HG02678 (cell line): ENCODE measurements around the gene MYMK.

Source experiments
- ATAC-seq: cut with Tn5 transposase; IDR thresholded peaks from one replicate; pipeline ENCODE4 v1.9.1; 2021; ENCODE audit warnings: mild to moderate bottlenecking, moderate library complexity; ENCODE audit not compliant: unreplicated experiment

MYMK gene

GRCh38 chr9:133488686-133489252 is 36.0 kb downstream of the MYMK start:
- ATAC-seq, result no peak

- ATAC-seq, result no peak
Measured at GRCh38 chr9:133487331-133487725, 37.4 kb downstream of the MYMK start.

DNA sequence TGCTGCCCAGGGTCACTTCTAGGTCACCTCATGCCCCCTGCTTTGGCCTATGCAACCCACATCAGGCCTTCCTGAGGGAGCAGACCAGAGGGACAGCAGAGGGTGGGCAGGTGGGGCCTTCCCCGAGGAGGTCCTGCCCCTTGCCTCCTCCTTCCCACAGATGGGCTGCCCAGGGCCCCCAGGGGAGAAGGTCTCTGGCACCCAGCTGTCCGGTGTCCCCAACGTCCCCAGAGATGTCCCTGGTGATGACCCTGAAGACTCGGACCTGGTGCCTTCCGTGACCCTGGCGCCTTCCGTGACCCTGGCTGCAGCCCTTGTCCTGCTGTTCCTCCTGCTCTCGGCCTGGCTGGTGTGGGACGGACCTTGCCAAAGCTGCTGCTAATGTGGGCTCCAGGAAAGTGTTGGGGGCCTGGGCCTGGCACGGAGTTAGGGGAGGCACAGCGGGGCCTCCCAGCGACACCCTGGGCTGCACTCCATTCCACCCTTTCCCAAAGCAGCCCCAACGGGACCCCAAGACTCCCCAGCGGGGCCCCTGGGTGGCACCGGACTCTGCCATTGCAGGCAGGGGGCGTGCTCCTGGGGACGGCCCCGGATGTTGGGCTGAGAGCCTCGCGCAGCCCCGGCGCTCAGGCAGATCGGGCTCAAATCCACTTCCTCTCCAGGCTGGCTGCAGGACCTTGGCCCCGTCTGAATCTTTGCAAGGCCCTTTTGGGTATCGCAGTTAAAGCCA is 39.1 kb downstream of the MYMK start:
- ATAC-seq, result peak; percentile 12

- ATAC-seq, result no peak
Measured at GRCh38 chr9:133484671-133485437, 39.9 kb downstream of the MYMK start.

DNA sequence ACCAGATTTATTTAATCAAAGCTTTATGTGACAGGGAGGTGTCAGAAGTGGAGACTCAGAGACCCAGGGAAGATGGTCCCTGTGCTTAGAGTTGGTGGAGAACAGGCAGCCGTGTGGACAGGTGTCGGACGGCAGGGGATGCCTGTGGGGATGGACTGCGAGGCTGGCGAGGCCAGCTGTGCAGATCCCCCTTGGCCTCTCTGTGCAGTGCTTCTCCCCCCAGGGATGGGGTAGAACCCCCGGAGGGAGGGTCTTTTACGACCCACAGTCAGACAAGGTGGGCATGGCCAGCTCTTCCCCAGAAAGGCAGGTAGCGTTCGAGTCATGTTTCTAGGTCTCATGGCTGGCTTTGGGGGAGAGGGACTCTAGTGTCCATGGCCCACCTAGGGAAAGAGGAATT is 41.1 kb downstream of the MYMK start:
- ATAC-seq, result no peak

- peak; percentile 90 for ATAC-seq
Measured at GRCh38 chr9:133478851-133479711, 45.7 kb downstream of the MYMK start, which contains the start of gene SLC2A6. Gene SLC2A6 (minus strand): TSS chr9:133479099. CDS start chr9:133479059, 40 bp downstream.

DNA sequence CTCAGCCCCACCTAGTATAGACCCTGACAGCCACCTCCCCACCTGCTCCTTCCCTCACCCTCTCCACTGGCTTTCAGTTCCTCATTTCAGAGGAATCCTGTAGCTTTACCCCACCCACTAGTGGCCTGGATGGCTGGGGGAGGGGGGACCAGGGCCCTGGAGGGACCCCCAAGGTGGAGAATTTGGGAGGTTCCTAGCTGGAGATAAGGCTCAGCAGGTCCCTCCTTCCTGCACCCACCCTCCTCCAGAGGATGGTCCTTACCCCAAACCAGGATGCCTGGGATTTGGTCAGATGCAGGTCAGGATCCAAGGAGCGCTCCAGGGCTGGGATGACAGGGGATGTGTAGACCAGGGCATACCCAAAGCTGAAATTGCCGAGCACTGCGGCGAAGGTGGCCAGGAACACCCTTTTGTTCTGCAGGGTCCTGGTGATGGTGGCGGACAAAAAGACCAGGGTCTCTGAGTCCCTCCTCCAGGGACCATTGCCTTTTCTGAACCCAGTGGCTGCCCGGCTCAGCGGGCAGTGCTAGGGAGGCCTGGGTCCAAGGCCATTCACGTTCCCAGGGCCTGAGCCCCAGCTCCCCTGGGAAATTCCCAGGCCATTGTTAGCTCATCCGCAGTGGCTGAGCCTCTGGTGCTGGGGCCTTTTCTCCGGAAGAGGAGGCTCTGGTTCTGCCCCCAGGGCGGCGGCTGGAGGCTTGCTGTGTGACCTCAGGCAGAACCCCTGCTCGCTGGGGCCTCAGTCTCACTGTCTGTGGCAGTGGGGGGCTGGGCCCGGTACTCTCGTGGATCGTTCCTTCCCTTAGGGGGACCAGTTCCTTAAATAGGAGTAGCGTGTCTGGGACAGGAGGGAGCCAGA is 46.5 kb downstream of the MYMK start:
- ATAC-seq, result peak; percentile 35

- no peak for ATAC-seq
Measured at GRCh38 chr9:133477461-133477860, 47.3 kb downstream of the MYMK start.

GRCh38 chr9:133476941-133477340 is 47.8 kb downstream of the MYMK start:
- no peak for ATAC-seq

- no peak for ATAC-seq
Measured at GRCh38 chr9:133476036-133476931, 48.5 kb downstream of the MYMK start.

GRCh38 chr9:133475292-133476012 is 49.3 kb downstream of the MYMK start:
- no peak for ATAC-seq

DNA sequence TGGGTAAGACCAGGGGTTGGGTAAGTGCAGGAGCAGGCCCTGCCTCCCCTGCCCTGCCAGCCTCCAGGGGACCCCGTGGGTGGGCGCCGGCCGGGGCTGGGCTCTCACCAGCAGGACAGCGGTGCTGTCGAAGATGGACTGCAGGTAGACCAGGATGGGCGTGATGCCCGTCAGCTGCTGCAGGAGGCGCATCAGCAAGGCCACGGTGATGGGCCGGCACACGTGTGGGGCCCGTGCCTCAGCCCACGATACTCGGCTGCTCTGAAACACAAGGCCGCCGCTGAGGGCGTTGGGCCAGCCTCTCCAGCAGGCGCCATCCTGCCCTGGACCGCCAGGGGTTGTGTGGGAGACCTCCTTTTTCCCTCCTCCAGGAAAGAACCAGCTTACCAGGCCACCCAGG is 49.9 kb downstream of the MYMK start:
- no peak for ATAC-seq

- ATAC-seq, result no peak
Measured at GRCh38 chr9:133474215-133474614, 50.5 kb downstream of the MYMK start.

DNA sequence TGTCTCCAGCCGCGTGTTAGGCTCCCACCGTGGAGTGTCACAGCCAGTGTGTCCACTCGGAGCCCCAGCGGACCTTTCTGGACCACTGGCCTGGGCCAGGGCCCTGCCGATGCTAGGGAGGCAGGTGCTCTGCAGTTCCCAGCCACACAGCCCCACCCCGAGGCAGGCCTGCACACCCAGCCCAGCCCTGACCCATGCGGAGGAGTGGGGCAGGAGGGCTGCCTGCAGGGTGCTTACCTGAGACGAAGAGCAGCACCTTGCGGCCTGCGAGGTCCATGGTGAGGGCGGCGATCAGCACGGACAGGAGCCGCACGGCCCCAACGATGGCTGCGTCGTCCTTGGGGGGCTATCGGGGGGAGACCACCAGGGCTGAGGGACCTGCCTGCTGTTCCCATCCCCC is 51.0 kb downstream of the MYMK start:
- ATAC-seq, result no peak

- ATAC-seq, result no peak
Measured at GRCh38 chr9:133472753-133473378, 51.9 kb downstream of the MYMK start.

- no peak for ATAC-seq
Measured at GRCh38 chr9:133472277-133472645, 52.5 kb downstream of the MYMK start.

DNA sequence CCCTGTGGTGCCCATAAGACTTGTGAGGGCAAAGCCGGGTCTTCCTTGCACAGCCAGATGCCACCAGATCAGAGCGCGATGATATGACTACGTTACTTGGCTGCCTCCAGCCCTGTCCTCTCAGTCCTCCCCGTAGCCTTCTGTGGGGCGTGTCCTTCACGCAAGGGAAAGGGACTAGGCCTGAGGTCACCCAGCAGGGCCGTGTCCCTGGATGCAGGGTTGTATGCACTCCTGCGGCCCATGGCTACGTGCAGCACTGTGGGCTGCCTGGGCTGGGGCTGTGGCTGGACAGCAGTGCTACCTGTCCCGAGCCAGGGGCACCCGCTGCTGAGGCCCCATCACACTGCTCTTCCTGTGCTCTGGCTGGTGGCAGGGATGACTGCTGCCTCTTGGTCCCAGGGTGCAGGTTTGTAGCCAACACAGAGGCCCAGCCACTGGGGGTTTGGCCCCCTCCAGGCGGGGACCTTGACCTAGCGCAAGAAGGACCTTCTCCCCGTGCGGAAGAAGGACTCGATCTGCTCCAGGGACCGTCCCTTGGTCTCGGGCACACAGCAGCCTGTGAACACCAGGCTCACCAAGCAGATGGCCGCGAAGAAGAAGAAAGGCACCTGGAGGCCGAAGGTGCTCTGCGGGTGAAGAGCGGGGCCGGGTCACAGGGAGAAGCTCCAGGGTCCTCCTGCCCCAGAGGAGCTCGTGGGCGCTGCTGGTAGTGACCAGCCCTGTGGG is 53.0 kb downstream of the MYMK start:
- no peak for ATAC-seq
